K562 (cell line): Measurements from ENCODE around the gene KLB. TPM values are rescaled to one million over a fixed set of nuclear protein-coding genes. Genes with fewer than 3 reads are reported as not detected.
A peak's percentile ranks its signal among the peaks of the same experiment; 100 is the strongest.

ENCODE experiments used
- CHD1 ChIP-seq: fragments of 200-600 bp; sonication (generic); IDR thresholded peaks from one replicate; pipeline ENCODE4 v1.6.1; 2012; ENCODE audit warnings: mild to moderate bottlenecking, moderate library complexity, low read length, inconsistent platforms
- CXXC5 ChIP-seq: fragments of 250-450 bp; sonication (Bioruptor Pico); IDR thresholded peaks from 2 replicates; pipeline ENCODE4 v1.8.0; 2022; ENCODE audit warnings: inconsistent platforms, mild to moderate bottlenecking, moderate library complexity
- DPF2 ChIP-seq: fragments of 450-650 bp; IDR thresholded peaks from 2 replicates; pipeline ENCODE4 v1.6.1; 2016
- FOXJ3 ChIP-seq: sonication (generic); formaldehyde crosslinking; IDR thresholded peaks from 2 replicates; pipeline ENCODE4 v1.4.0; 2020; ENCODE audit warnings: mild to moderate bottlenecking, missing genetic modification reagents
- HOXB6 ChIP-seq: fragments of 250-450 bp; sonication (Bioruptor Pico); IDR thresholded peaks from 2 replicates; pipeline ENCODE4 v1.5.1; 2022; ENCODE audit warnings: mild to moderate bottlenecking, borderline replicate concordance
- KDM2B ChIP-seq: fragments of 250-450 bp; sonication (Bioruptor Pico); IDR thresholded peaks from 2 replicates; pipeline ENCODE4 v1.8.0; 2021; ENCODE audit warnings: mild to moderate bottlenecking, moderate library complexity
- MCM3 ChIP-seq: fragments of 450-650 bp; IDR thresholded peaks from 2 replicates; pipeline ENCODE4 v1.6.1; 2016
- NFRKB ChIP-seq: fragments of 450-650 bp; IDR thresholded peaks from 2 replicates; pipeline ENCODE4 v1.6.1; 2016; ENCODE audit warnings: low read depth
- PHF8 ChIP-seq: fragments of 200-600 bp; sonication (generic); IDR thresholded peaks from 2 replicates; pipeline ENCODE4 v1.6.1; 2012; ENCODE audit warnings: mixed run types, mild to moderate bottlenecking, inconsistent platforms, low read length, moderate library complexity, borderline replicate concordance
- POLR2H ChIP-seq: IDR thresholded peaks from 2 replicates; pipeline ENCODE4 v1.6.1; 2016; ENCODE audit warnings: missing genetic modification characterization, low read depth, mild to moderate bottlenecking, control low read depth, missing compliant biosample characterization, moderate library complexity
- RBM22 ChIP-seq: fragments of 200-400 bp; formaldehyde crosslinking; IDR thresholded peaks from 2 replicates; pipeline ENCODE4 v1.6.1; 2018; ENCODE audit warnings: low read length, low read depth; ENCODE audit not compliant: poor library complexity, severe bottlenecking
- RUNX1 ChIP-seq: sonication (generic); IDR thresholded peaks from 2 replicates; pipeline ENCODE4 v1.6.1; 2016; ENCODE audit warnings: antibody characterized with exemption, low read depth
- SMARCA4 ChIP-seq: fragments of 450-650 bp; IDR thresholded peaks from 2 replicates; pipeline ENCODE4 v1.6.1; 2016
- SREBF2 ChIP-seq: sonication (generic); formaldehyde crosslinking; IDR thresholded peaks from 2 replicates; pipeline ENCODE4 v1.4.0; 2020; ENCODE audit warnings: mild to moderate bottlenecking, missing genetic modification reagents
- STAT5A ChIP-seq: IDR thresholded peaks from 2 replicates; pipeline ENCODE4 v1.6.1; 2012; ENCODE audit warnings: low read length, inconsistent platforms, borderline replicate concordance
- ZNF24 ChIP-seq: fragments of 450-650 bp; IDR thresholded peaks from 2 replicates; pipeline ENCODE4 v1.6.1; 2016
- ZNF75A ChIP-seq: fragments of 450-650 bp; formaldehyde crosslinking; IDR thresholded peaks from 2 replicates; pipeline ENCODE4 v1.4.0; 2020; ENCODE audit warnings: mild to moderate bottlenecking
- polyA plus RNA-seq, 8 experiments: library from polyadenylated mRNA; depleted of rRNA in 4 of 8; stranded (reverse) in 5 of 8; unstranded in 3 of 8; fragments of >200 nt; fragmentation: Nextera tagmentation in 2 of 8; fragmentation: Illumina TruSeq in 1 of 8; extraction: Ambion mirVana in 2 of 8; extraction: Trizol in 1 of 8; gene quantifications; 2 replicates each; pipeline versions ENCODE4 v1.2.1 to v1.2.3, GENCODE V29; 2011 to 2014; ENCODE audit warnings: inconsistent platforms in 1 of 8, missing spikeins in 1 of 8
- total RNA-seq, 7 experiments: library from RNA; depleted of rRNA in 6 of 7; stranded (reverse); fragments of >200 nt in 6 of 7; fragmentation: Illumina TruSeq in 2 of 7; extraction: Trizol in 2 of 7; gene quantifications; 2 replicates each; pipeline versions ENCODE4 v1.2.1 to v1.2.3, GENCODE V29; 2011 to 2021; ENCODE audit warnings: low replicate concordance in 1 of 7
- TF ChIP-seq, protein P1 (sequence below): fragments of 450-650 bp; IDR thresholded peaks from 2 replicates; pipeline ENCODE4 v1.6.1; 2017; ENCODE audit warnings: mild to moderate bottlenecking, moderate library complexity
- TF ChIP-seq, protein P2 (sequence below): fragments of 450-650 bp; formaldehyde crosslinking; IDR thresholded peaks from 2 replicates; pipeline ENCODE4 v1.4.0; 2022; ENCODE audit warnings: missing genetic modification characterization
- TF ChIP-seq, protein P3 (sequence below): fragments of 450-650 bp; formaldehyde crosslinking; IDR thresholded peaks from 2 replicates; pipeline ENCODE4 v1.4.0; 2020; ENCODE audit warnings: mild to moderate bottlenecking, moderate library complexity

The KLB gene
- total and polyA plus RNA-seq, 9 of the 15 experiments (the other 6 are each of a cell fraction or from before 2014, with no cell fraction given) = 0.04 to 0.13 TPM; not detected in 7

DNA sequence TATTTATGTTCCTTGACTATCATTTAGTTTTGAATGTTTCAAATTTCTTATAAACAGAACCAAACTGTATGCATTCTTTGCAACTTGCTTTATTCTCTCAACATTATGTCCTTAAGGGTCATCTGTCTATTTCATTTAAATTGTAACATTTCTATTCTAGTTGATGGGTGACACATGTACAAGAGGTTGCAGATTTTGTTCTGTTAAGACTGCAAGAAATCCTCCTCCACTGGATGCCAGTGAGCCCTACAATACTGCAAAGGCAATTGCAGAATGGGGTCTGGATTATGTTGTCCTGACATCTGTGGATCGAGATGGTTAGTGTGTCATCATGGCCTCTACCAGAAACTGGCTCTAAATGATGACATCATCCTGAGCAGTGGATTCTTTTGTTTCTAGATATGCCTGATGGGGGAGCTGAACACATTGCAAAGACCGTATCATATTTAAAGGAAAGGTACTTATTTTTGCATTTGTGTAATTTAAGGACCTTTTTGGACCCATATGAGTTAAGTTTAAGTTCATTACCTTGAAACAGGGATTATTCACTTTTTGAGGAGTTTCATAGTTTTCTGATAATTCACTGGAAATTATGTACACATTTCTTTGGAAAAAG, 58.3 kb downstream of the KLB start (continued):
- TF ChIP-seq STAT5A (no peak), KDM2B (CRISPR knock-in tag) (no peak), CHD1 (no peak), SREBF2 (CRISPR knock-in tag) (no peak), MCM3 (no peak), PHF8 (no peak), HOXB6 (no peak), POLR2H (tag) (peak; percentile 55; the same call in 1 of the 2 replicates), ZNF24 (no peak), RBM22 (no peak), DPF2 (no peak; the same call in 1 of the 2 replicates), ZNF75A (CRISPR knock-in tag) (no peak), RUNX1 (no peak), CXXC5 (CRISPR knock-in tag) (peak; percentile 10; the same call in 1 of the 2 replicates), SMARCA4 (peak; percentile 30; the same call in 1 of the 2 replicates), NFRKB (0 out of 2 replicates have a peak, but pooled peaks have one; percentile 72), FOXJ3 (CRISPR knock-in tag) (no peak)
- TF ChIP-seq, protein P1, sequence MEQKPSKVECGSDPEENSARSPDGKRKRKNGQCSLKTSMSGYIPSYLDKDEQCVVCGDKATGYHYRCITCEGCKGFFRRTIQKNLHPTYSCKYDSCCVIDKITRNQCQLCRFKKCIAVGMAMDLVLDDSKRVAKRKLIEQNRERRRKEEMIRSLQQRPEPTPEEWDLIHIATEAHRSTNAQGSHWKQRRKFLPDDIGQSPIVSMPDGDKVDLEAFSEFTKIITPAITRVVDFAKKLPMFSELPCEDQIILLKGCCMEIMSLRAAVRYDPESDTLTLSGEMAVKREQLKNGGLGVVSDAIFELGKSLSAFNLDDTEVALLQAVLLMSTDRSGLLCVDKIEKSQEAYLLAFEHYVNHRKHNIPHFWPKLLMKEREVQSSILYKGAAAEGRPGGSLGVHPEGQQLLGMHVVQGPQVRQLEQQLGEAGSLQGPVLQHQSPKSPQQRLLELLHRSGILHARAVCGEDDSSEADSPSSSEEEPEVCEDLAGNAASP = 0 out of 2 replicates have a peak, but pooled peaks have one; percentile 28
- TF ChIP-seq, protein P2, sequence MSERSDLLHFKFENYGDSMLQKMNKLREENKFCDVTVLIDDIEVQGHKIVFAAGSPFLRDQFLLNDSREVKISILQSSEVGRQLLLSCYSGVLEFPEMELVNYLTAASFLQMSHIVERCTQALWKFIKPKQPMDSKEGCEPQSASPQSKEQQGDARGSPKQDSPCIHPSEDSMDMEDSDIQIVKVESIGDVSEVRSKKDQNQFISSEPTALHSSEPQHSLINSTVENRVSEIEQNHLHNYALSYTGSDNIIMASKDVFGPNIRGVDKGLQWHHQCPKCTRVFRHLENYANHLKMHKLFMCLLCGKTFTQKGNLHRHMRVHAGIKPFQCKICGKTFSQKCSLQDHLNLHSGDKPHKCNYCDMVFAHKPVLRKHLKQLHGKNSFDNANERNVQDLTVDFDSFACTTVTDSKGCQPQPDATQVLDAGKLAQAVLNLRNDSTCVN (CRISPR knock-in tag) = no peak
- TF ChIP-seq, protein P3, sequence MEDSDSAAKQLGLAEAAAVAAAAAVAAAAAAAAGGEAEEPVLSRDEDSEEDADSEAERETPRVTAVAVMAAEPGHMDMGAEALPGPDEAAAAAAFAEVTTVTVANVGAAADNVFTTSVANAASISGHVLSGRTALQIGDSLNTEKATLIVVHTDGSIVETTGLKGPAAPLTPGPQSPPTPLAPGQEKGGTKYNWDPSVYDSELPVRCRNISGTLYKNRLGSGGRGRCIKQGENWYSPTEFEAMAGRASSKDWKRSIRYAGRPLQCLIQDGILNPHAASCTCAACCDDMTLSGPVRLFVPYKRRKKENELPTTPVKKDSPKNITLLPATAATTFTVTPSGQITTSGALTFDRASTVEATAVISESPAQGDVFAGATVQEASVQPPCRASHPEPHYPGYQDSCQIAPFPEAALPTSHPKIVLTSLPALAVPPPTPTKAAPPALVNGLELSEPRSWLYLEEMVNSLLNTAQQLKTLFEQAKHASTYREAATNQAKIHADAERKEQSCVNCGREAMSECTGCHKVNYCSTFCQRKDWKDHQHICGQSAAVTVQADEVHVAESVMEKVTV = no peak
